ENCODE results near the gene ZNF3. TPM values are rescaled to one million over a fixed set of nuclear protein-coding genes. Genes with fewer than 3 reads are reported as not detected.

Gene ZNF3
- total and polyA plus RNA-seq, 2 experiments from 2014 or later: 23.4 to 48.9 TPM

DNA sequence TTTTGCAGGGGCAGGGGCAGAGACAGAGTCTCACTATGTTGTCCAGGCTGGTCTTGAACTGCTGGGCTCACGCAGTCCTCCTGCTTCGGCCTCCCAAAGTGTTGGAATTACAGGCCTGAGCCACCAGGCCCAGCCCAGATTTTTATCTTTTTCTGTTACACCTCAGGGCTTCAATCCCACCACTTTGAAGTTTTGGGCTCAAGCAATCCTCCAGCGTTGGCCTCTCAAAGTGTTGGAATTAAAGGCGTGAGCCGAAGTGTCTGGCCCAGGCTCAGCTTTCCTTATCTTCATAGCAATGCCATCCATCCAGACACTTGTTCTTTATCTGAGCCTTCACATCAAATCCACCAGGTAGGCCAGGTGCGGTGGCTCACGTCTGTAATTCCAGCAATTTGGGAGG, 33.5 kb upstream of the ZNF3 start (continued):
- TF ChIP-seq, protein P1, sequence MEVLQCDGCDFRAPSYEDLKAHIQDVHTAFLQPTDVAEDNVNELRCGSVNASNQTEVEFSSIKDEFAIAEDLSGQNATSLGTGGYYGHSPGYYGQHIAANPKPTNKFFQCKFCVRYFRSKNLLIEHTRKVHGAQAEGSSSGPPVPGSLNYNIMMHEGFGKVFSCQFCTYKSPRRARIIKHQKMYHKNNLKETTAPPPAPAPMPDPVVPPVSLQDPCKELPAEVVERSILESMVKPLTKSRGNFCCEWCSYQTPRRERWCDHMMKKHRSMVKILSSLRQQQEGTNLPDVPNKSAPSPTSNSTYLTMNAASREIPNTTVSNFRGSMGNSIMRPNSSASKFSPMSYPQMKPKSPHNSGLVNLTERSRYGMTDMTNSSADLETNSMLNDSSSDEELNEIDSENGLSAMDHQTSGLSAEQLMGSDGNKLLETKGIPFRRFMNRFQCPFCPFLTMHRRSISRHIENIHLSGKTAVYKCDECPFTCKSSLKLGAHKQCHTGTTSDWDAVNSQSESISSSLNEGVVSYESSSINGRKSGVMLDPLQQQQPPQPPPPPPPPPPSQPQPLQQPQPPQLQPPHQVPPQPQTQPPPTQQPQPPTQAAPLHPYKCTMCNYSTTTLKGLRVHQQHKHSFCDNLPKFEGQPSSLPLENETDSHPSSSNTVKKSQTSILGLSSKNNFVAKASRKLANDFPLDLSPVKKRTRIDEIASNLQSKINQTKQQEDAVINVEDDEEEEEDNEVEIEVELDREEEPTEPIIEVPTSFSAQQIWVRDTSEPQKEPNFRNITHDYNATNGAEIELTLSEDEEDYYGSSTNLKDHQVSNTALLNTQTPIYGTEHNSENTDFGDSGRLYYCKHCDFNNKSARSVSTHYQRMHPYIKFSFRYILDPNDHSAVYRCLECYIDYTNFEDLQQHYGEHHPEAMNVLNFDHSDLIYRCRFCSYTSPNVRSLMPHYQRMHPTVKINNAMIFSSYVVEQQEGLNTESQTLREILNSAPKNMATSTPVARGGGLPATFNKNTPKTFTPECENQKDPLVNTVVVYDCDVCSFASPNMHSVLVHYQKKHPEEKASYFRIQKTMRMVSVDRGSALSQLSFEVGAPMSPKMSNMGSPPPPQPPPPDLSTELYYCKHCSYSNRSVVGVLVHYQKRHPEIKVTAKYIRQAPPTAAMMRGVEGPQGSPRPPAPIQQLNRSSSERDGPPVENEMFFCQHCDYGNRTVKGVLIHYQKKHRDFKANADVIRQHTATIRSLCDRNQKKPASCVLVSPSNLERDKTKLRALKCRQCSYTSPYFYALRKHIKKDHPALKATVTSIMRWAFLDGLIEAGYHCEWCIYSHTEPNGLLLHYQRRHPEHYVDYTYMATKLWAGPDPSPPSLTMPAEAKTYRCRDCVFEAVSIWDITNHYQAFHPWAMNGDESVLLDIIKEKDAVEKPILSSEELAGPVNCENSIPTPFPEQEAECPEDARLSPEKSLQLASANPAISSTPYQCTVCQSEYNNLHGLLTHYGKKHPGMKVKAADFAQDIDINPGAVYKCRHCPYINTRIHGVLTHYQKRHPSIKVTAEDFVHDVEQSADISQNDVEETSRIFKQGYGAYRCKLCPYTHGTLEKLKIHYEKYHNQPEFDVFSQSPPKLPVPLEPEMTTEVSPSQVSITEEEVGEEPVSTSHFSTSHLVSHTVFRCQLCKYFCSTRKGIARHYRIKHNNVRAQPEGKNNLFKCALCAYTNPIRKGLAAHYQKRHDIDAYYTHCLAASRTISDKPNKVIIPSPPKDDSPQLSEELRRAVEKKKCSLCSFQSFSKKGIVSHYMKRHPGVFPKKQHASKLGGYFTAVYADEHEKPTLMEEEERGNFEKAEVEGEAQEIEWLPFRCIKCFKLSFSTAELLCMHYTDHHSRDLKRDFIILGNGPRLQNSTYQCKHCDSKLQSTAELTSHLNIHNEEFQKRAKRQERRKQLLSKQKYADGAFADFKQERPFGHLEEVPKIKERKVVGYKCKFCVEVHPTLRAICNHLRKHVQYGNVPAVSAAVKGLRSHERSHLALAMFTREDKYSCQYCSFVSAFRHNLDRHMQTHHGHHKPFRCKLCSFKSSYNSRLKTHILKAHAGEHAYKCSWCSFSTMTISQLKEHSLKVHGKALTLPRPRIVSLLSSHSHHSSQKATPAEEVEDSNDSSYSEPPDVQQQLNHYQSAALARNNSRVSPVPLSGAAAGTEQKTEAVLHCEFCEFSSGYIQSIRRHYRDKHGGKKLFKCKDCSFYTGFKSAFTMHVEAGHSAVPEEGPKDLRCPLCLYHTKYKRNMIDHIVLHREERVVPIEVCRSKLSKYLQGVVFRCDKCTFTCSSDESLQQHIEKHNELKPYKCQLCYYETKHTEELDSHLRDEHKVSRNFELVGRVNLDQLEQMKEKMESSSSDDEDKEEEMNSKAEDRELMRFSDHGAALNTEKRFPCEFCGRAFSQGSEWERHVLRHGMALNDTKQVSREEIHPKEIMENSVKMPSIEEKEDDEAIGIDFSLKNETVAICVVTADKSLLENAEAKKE (CRISPR knock-in tag; IDR thresholded peaks at IDR 0.05): no peak

DNA sequence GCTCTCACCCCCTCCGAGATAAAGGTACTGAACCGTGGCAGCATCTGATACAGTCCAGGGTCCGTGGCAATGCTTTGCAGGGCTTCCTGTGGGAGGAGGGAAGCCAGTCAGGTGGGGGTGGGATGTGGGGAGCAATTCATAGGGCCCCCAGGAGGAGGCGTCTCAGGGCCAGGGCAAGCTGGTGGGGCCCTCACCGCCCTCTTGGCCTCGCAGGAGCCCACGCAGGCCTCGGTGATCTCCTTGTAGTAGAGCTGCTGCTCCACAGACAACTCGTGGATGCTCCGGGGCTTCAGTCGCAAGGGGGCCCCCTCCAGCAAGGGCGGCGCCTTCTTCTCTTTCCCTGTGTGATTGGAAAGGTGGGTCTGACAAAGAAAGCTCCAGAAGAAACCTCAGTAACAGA, 30.4 kb upstream of the ZNF3 start:
- Histone ChIP-seq H3K4me3 (no peak overlapping the region), H3K79me2 (replicated peaks; ENCODE audit: insufficient read depth) (no peaks in the 10 kb centered on the region), H3K27me3 (ENCODE audit: insufficient read depth) (no peaks in the 10 kb centered on the region), H3F3A (replicated peaks; ENCODE audit: low read depth) (no peaks in the 10 kb centered on the region), H3K36me3 (ENCODE audit: insufficient read depth) (peaks cover 16% of the 10 kb centered on the region; the same call in 1 of the 2 replicates), H4K20me1 (replicated peaks; ENCODE audit: insufficient read depth) (no peaks in the 10 kb centered on the region), H3K27ac (ENCODE audit: low read depth) (no peak overlapping the region), H3K4me1 (ENCODE audit: insufficient read depth) (no peaks in the 10 kb centered on the region), H3K9me2 (ENCODE audit: insufficient read depth) (no peaks in the 10 kb centered on the region), H3K4me2 (no peak overlapping the region), H2AFZ (no peak overlapping the region)
- Mint-ChIP-seq H3K36me3 (ENCODE audit: low read depth) (peaks cover 77% of the 10 kb centered on the region), H3K27ac (no peak overlapping the region), H3K4me3 (no peak overlapping the region; the same call in 2 of the 3 replicates), H3K27me3 (ENCODE audit: insufficient read depth, low read depth, poor library complexity) (peaks cover 12% of the 10 kb centered on the region), H3K9me3 (no peaks in the 10 kb centered on the region), H3K4me1 (peaks cover 2% of the 10 kb centered on the region; the same call in 1 of the 3 replicates)
- TF ChIP-seq NANOG (IDR thresholded peaks at IDR 0.05; ENCODE audit: borderline replicate concordance): no peak
- TF ChIP-seq, protein P2, sequence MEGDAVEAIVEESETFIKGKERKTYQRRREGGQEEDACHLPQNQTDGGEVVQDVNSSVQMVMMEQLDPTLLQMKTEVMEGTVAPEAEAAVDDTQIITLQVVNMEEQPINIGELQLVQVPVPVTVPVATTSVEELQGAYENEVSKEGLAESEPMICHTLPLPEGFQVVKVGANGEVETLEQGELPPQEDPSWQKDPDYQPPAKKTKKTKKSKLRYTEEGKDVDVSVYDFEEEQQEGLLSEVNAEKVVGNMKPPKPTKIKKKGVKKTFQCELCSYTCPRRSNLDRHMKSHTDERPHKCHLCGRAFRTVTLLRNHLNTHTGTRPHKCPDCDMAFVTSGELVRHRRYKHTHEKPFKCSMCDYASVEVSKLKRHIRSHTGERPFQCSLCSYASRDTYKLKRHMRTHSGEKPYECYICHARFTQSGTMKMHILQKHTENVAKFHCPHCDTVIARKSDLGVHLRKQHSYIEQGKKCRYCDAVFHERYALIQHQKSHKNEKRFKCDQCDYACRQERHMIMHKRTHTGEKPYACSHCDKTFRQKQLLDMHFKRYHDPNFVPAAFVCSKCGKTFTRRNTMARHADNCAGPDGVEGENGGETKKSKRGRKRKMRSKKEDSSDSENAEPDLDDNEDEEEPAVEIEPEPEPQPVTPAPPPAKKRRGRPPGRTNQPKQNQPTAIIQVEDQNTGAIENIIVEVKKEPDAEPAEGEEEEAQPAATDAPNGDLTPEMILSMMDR (conservative IDR thresholded peaks at IDR 0.05; ENCODE audit: low read depth in 2 of 2): peak in 1 of 2 experiments; percentile 30; a peak in 2 of 4 replicates
- no peak for TF ChIP-seq POLR2AphosphoS5 (IDR thresholded peaks at IDR 0.05; ENCODE audit: low read depth)
- ATAC-seq: peak; percentile 26
- DNase-seq (ENCODE audit: low spot score): no peak
